Measurements from ENCODE around the gene STAC3. TPM values are rescaled to one million over a fixed set of nuclear protein-coding genes. Genes with fewer than 3 reads are reported as not detected.
"Not testable (repeated sequence)": the region's sequence is repeated elsewhere in the genome, so short reads cannot be mapped to it uniquely, and the experiment has no call there.

The STAC3 gene
- polyA plus RNA-seq = 4.0 TPM
- long read RNA-seq, donor 1 = 0 reads
- long read RNA-seq, donor 2 = 0 reads
- long read RNA-seq, donor 3 = 0 reads
- long read RNA-seq, donor 4 = 0 reads
- long read RNA-seq, donor 5 = 0 reads
- long read RNA-seq, donor 6 = 0 reads
- long read RNA-seq, donor 7 = 0 reads
- long read RNA-seq, donor 8 = 0 reads
- long read RNA-seq, donor 9 = 0 reads
- long read RNA-seq, donor 10 = 0 reads
- long read RNA-seq, donor 11 = 0 reads

GRCh38 chr12:57250956-57251355 is at the start of gene STAC3:
STAC3 (minus strand) TSS chr12:57251187; CDS start chr12:57249636, 1,551 bp downstream.
- H3K27ac ChIP-seq (ENCODE audit: low read length) = no peak within 1 kb of the TSS
- H3K27me3 ChIP-seq (ENCODE audit: control insufficient read depth, insufficient read depth, low read length) = no peaks in the 10 kb centered on the region
- no peak within 1 kb of the TSS for H3K4me3 ChIP-seq (ENCODE audit: low read length)
- H3K4me1 ChIP-seq (ENCODE audit: control insufficient read depth, insufficient read depth, low read length) = no peaks in the 10 kb centered on the region
- DNase-seq = no peak
- WGBS (ENCODE audit: insufficient coverage, low lambda C conversion rate) = no CpG with 5 or more reads among the region's 7 CpGs
- H3K9me3 ChIP-seq (ENCODE audit: control insufficient read depth, low read depth, low read length) = no peaks in the 10 kb centered on the region
- peaks cover 16% of the 10 kb centered on the region for H3K36me3 ChIP-seq (ENCODE audit: control insufficient read depth, insufficient read depth, low read length)

- Histone ChIP-seq H3K9me3 (ENCODE audit: control insufficient read depth, low read depth, low read length) (no peaks in the 10 kb centered on the region), H3K4me3 (ENCODE audit: low read length) (no peak overlapping the region), H3K27me3 (ENCODE audit: control insufficient read depth, insufficient read depth, low read length) (no peaks in the 10 kb centered on the region), H3K36me3 (ENCODE audit: control insufficient read depth, insufficient read depth, low read length) (peaks cover 57% of the 10 kb centered on the region), H3K4me1 (ENCODE audit: control insufficient read depth, insufficient read depth, low read length) (no peaks in the 10 kb centered on the region), H3K27ac (ENCODE audit: low read length) (no peak overlapping the region)
- no peak for DNase-seq
- WGBS (ENCODE audit: insufficient coverage, low lambda C conversion rate) = no CpG with 5 or more reads among the region's 1 CpG
Observed at GRCh38 chr12:57299514-57300016, 48.6 kb upstream of the STAC3 start.

- Histone ChIP-seq H3K4me1 (ENCODE audit: control insufficient read depth, insufficient read depth, low read length) (no peaks in the 10 kb centered on the region), H3K27ac (ENCODE audit: low read length) (no peak overlapping the region), H3K4me3 (ENCODE audit: low read length) (no peak overlapping the region), H3K36me3 (ENCODE audit: control insufficient read depth, insufficient read depth, low read length) (peaks cover 76% of the 10 kb centered on the region), H3K27me3 (ENCODE audit: control insufficient read depth, insufficient read depth, low read length) (no peaks in the 10 kb centered on the region), H3K9me3 (ENCODE audit: control insufficient read depth, low read depth, low read length) (no peaks in the 10 kb centered on the region)
- DNase-seq = no peak
- WGBS (ENCODE audit: insufficient coverage, low lambda C conversion rate) = no CpG with 5 or more reads among the region's 4 CpGs
Observed at GRCh38 chr12:57296291-57296690, 45.3 kb upstream of the STAC3 start.

- H3K27ac ChIP-seq (ENCODE audit: low read length); H3K27me3 ChIP-seq (ENCODE audit: control insufficient read depth, insufficient read depth, low read length); DNase-seq; H3K4me3 ChIP-seq (ENCODE audit: low read length); H3K9me3 ChIP-seq (ENCODE audit: control insufficient read depth, low read depth, low read length): not testable (repeated sequence)
- peaks cover 46% of the 10 kb centered on the region for H3K36me3 ChIP-seq (ENCODE audit: control insufficient read depth, insufficient read depth, low read length)
- peaks cover 13% of the 10 kb centered on the region for H3K4me1 ChIP-seq (ENCODE audit: control insufficient read depth, insufficient read depth, low read length)
- 90% methylated on average over 6 of the region's 12 CpGs for WGBS (ENCODE audit: insufficient coverage, low lambda C conversion rate)
Observed at GRCh38 chr12:57282073-57282472, 31.1 kb upstream of the STAC3 start.

GRCh38 chr12:57280211-57281062 is 29.4 kb upstream of the STAC3 start:
- no CpG with 5 or more reads among the region's 9 CpGs for WGBS (ENCODE audit: insufficient coverage, low lambda C conversion rate)
- Histone ChIP-seq H3K4me1 (ENCODE audit: control insufficient read depth, insufficient read depth, low read length) (peaks cover 13% of the 10 kb centered on the region), H3K9me3 (ENCODE audit: control insufficient read depth, low read depth, low read length) (no peaks in the 10 kb centered on the region), H3K36me3 (ENCODE audit: control insufficient read depth, insufficient read depth, low read length) (peaks cover 40% of the 10 kb centered on the region), H3K27ac (ENCODE audit: low read length) (peak overlapping the region; percentile 89), H3K27me3 (ENCODE audit: control insufficient read depth, insufficient read depth, low read length) (no peaks in the 10 kb centered on the region), H3K4me3 (ENCODE audit: low read length) (no peak overlapping the region)
- peak; percentile 83 to 91 for DNase-seq

- Histone ChIP-seq H3K27ac (ENCODE audit: low read length) (no peak overlapping the region), H3K36me3 (ENCODE audit: control insufficient read depth, insufficient read depth, low read length) (peaks cover 36% of the 10 kb centered on the region)
- 100% methylated on average over 2 of the region's 15 CpGs for WGBS (ENCODE audit: insufficient coverage, low lambda C conversion rate)
Observed at GRCh38 chr12:57278465-57279381, 27.7 kb upstream of the STAC3 start.

GRCh38 chr12:57276935-57277563 is 26.1 kb upstream of the STAC3 start:
- Histone ChIP-seq H3K36me3 (ENCODE audit: control insufficient read depth, insufficient read depth, low read length) (peaks cover 41% of the 10 kb centered on the region), H3K4me3 (ENCODE audit: low read length) (no peak overlapping the region), H3K27ac (ENCODE audit: low read length) (no peak overlapping the region), H3K27me3 (ENCODE audit: control insufficient read depth, insufficient read depth, low read length) (no peaks in the 10 kb centered on the region), H3K4me1 (ENCODE audit: control insufficient read depth, insufficient read depth, low read length) (peaks cover 13% of the 10 kb centered on the region), H3K9me3 (ENCODE audit: control insufficient read depth, low read depth, low read length) (no peaks in the 10 kb centered on the region)
- peak in 1 of 2 donors; percentile 8 for DNase-seq
- WGBS (ENCODE audit: insufficient coverage, low lambda C conversion rate) = no CpG with 5 or more reads among the region's 4 CpGs

More at GRCh38 chr12:57278465-57279381, 27.7 kb upstream of the STAC3 start:
- H3K4me3 ChIP-seq (ENCODE audit: low read length) = no peak overlapping the region
- DNase-seq = no peak
- H3K27me3 ChIP-seq (ENCODE audit: control insufficient read depth, insufficient read depth, low read length) = no peaks in the 10 kb centered on the region
- H3K4me1 ChIP-seq (ENCODE audit: control insufficient read depth, insufficient read depth, low read length) = peaks cover 13% of the 10 kb centered on the region
- H3K9me3 ChIP-seq (ENCODE audit: control insufficient read depth, low read depth, low read length) = no peaks in the 10 kb centered on the region

- not testable (repeated sequence) for H3K27ac ChIP-seq (ENCODE audit: low read length); H3K4me3 ChIP-seq (ENCODE audit: low read length); H3K9me3 ChIP-seq (ENCODE audit: control insufficient read depth, low read depth, low read length); DNase-seq; H3K27me3 ChIP-seq (ENCODE audit: control insufficient read depth, insufficient read depth, low read length)
- Histone ChIP-seq H3K36me3 (ENCODE audit: control insufficient read depth, insufficient read depth, low read length) (peaks cover 46% of the 10 kb centered on the region), H3K4me1 (ENCODE audit: control insufficient read depth, insufficient read depth, low read length) (peaks cover 13% of the 10 kb centered on the region)
- no CpG with 5 or more reads among the region's 6 CpGs for WGBS (ENCODE audit: insufficient coverage, low lambda C conversion rate)
Observed at GRCh38 chr12:57276233-57276632, 25.2 kb upstream of the STAC3 start.

- no peak for DNase-seq
- H3K9me3 ChIP-seq (ENCODE audit: control insufficient read depth, low read depth, low read length) = no peaks in the 10 kb centered on the region
- H3K36me3 ChIP-seq (ENCODE audit: control insufficient read depth, insufficient read depth, low read length) = peaks cover 57% of the 10 kb centered on the region
- no peak overlapping the region for H3K4me3 ChIP-seq (ENCODE audit: low read length)
- H3K27ac ChIP-seq (ENCODE audit: low read length) = no peak overlapping the region
- no peaks in the 10 kb centered on the region for H3K4me1 ChIP-seq (ENCODE audit: control insufficient read depth, insufficient read depth, low read length)
- no peaks in the 10 kb centered on the region for H3K27me3 ChIP-seq (ENCODE audit: control insufficient read depth, insufficient read depth, low read length)
Observed at GRCh38 chr12:57273516-57273915, 22.5 kb upstream of the STAC3 start.

All from large intestine (tissue), 12 donors.